NB4 (cell line): ENCODE data around the gene STX19.

Experiments
- DNase-seq: peaks from one replicate; pipeline ENCODE4 v3.0.0; 2010; ENCODE audit warnings: low read depth
- H3K4me3 ChIP-seq: one replicate; pipeline ENCODE4 v1.5.1; 2011; ENCODE audit warnings: mild to moderate bottlenecking, low read depth, low read length, moderate library complexity
- CTCF ChIP-seq: IDR thresholded peaks from one replicate; pipeline ENCODE4 v1.5.1; 2012; ENCODE audit warnings: low read depth, low read length
- MAX ChIP-seq: IDR thresholded peaks from 2 replicates; pipeline ENCODE4 v1.6.1; 2011; ENCODE audit warnings: low read depth, low read length
- MYC ChIP-seq: IDR thresholded peaks from 2 replicates; pipeline ENCODE4 v1.6.1; 2011; ENCODE audit warnings: low read depth, low read length
- POLR2A ChIP-seq: IDR thresholded peaks from 2 replicates; pipeline ENCODE4 v1.6.1; 2011; ENCODE audit warnings: mild to moderate bottlenecking; ENCODE audit not compliant: insufficient read length; ENCODE audit errors: extremely low read depth

STX19 gene

GRCh38 chr3:94015025-94015424, 13.4 kb downstream of the STX19 start:
- no peak for DNase-seq
- H3K4me3 ChIP-seq, result no peak overlapping the region
- TF ChIP-seq CTCF, result no peak
- TF ChIP-seq MYC, result no peak
- no peak for TF ChIP-seq MAX
- TF ChIP-seq POLR2A, result no peak

GRCh38 chr3:94012185-94012584, 16.2 kb downstream of the STX19 start:
- DNase-seq, result no peak

GRCh38 chr3:94011233-94011711, 17.1 kb downstream of the STX19 start:
- no peak for DNase-seq
- TF ChIP-seq POLR2A (no peak), CTCF (no peak), MAX (no peak), MYC (no peak)
- no peak overlapping the region for H3K4me3 ChIP-seq

More at GRCh38 chr3:94012185-94012584, 16.2 kb downstream of the STX19 start:
- TF ChIP-seq POLR2A, result no peak
- H3K4me3 ChIP-seq, result no peak overlapping the region

GRCh38 chr3:94009608-94010007, 18.8 kb downstream of the STX19 start:
- H3K4me3 ChIP-seq, result no peak overlapping the region
- TF ChIP-seq POLR2A (no peak), MAX (no peak), MYC (no peak), CTCF (no peak)
- DNase-seq, result no peak

- no peak for TF ChIP-seq POLR2A
- DNase-seq, result no peak
- H3K4me3 ChIP-seq, result no peak overlapping the region
Observed at GRCh38 chr3:94008253-94008652, 20.1 kb downstream of the STX19 start.

GRCh38 chr3:94004301-94004910, 24.0 kb downstream of the STX19 start:
- DNase-seq, result peak; percentile 69
- no peak overlapping the region for H3K4me3 ChIP-seq
- TF ChIP-seq POLR2A (no peak), MAX (0 out of 2 replicates have a peak, but pooled peaks have one; percentile 4), MYC (no peak), CTCF (peak; percentile 63)

GRCh38 chr3:94001827-94002495, 26.4 kb downstream of the STX19 start:
- no peak overlapping the region for H3K4me3 ChIP-seq
- TF ChIP-seq MYC (no peak), MAX (no peak), CTCF (no peak), POLR2A (no peak)
- DNase-seq, result no peak
